ENCODE measurements around the gene S100B. TPM values are rescaled to one million over a fixed set of nuclear protein-coding genes. Genes with fewer than 3 reads are reported as not detected.

S100B gene
- polyA plus RNA-seq, 1 donor, result 9.2 TPM

DNA sequence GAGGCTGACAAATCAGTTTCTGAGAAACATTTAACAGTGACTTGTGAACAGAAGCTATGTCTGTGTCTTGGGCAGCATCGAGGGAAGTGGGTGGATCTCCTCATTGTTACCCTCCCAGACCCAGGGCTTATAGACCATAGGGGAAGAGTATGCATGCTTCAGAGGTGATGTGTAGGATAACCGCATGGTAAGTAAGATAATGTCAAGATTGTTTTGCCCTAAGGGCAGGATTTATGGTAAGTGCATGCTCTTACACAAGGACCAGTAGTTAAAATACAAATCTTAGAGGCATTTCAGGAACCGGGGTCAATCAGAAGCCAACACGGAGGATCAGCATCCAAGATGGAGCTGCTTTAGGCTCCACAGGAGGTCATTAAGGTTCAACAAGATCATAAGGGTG is 22.8 kb upstream of the S100B start:
- DNase-seq (ENCODE audit: low read depth), result no peak

DNA sequence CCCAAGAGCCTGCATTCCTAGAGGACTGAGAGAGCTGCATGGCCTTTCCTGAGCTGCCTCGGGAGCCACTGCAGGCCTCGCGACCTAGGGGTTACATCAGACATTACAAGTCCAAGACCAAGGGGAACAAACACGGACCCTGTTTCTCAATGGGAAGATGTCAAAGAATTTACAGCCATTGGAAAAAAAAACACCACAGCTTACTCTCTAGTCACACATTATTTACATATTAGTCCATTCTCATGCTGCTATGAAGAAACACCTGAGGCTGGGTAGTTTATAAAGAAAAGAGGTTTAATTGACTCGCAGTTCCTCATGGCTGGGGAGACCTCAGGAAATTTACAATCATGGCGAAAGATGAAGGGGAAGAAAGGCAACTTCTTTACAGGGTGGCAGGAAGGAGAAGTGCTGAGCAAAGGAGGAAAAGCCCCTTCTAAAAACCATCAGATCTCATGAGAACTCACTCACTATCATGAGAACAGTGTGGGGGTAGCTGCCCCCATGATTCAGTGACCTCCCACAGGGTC is 22.2 kb upstream of the S100B start:
- DNase-seq (ENCODE audit: low read depth), result no peak

DNA sequence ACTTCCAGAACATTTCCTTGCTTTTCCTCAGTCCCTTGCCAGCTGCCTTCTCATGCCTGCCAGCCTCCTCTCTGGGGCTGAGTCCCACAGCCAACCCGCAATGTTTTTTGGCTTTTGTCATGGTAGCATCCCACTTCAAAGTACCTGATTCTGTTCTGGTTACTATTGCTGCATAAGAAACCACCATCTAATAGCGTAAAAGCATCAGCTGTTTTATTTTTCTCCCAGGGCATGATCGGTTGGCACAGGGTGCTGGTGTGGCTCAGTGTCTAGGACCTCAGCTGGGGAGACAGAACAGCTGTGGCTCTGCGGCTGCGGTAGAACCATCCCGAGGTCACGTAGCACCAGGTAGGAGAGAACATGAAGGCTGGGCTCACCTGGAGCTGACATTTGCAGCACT is 21.7 kb upstream of the S100B start:
- DNase-seq (ENCODE audit: low read depth), result no peak

DNA sequence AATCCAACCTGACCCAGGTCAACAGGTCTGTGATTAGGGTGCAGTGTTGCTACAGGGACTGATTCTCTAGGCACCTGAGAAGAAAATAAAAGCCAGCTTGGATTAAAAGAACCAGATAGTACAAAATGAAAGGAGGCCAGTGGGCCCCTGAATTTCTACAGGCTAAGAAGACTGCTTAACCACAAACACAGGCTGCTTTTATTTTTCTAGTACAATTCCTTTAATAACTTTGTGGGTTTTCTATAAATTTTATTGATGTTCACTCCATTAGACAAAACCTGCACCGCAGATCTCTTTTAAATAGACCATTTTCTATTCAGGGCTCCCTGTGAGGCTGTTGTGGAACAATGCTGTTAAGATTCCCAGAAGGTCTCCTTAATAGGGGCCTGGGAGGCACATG is 20.9 kb upstream of the S100B start:
- DNase-seq (ENCODE audit: low read depth), result no peak

DNA sequence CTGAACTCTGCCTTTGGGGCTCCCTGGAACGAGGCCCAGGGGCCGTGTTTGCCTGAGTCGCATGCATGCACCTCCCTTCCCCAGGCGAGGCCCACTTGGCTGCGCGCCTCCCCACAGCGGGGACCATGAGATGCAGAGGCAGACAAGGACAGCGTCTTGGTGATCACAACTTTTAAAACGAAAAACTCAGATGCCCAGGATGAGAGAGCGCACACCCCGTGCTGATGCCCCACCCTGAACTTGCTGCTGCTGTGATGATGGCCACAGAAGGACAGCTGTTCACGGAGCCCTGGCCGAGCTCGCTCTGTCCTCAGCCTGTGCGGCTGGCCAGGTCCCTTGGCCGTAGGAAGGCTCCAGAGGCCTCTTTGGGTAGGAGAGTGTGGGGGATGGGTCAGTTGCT is 19.2 kb upstream of the S100B start:
- no peak for DNase-seq (ENCODE audit: low read depth)

DNA sequence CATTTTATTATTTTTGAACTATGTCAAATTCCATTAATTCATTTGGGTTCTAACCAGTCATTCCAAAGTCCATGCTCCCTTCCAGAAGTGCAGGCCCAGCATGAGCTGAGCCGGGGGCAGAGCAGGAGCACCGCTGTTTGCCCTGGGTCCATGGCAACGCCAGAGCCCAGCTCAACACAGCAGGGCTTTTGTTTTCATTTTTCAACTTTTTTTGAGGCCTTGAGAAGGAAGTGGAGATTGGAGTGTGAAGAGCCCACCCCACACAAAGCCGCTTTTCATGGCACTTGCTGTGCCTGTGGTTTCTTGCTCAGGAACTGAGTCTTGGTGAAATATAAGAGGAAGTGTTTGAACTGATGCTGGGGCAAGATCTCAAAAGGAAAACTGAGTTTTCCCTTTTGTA is 17.3 kb upstream of the S100B start:
- DNase-seq (ENCODE audit: low read depth), result no peak

DNA sequence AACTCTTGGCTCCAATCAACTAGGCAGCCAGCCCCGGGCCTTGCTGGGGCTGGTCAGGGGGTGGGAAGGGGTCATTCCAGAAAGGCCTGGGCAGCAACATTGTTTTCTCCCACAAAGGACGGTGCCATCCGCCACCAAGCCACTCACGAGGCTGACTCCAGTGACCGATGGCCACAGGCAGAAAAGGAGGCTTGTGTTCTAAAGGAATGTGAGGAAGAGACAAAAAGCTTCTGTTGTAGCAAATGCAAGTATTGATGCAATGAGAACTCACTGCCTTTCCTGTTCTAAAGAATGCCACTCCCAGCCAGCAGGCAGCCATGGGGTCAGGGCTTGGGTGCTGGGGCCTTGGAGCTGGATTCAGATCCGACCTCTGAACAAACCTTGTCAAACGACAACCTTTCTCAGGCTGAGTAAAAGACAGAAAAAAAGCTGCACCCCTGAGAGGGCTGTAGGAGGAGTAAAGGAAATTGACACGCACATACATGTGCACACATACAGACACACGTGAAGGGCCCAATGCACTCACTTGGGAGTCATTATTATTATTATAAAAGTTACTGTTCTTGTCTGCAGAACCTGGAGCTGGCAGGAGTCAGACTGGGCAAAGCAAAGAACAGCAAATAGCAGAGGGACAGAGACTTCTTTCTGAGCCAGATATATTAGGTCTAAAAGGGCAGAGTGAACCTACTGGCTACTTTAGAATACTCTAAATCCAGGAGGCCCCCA is 16.7 kb upstream of the S100B start:
- DNase-seq (ENCODE audit: low read depth), result no peak

DNA sequence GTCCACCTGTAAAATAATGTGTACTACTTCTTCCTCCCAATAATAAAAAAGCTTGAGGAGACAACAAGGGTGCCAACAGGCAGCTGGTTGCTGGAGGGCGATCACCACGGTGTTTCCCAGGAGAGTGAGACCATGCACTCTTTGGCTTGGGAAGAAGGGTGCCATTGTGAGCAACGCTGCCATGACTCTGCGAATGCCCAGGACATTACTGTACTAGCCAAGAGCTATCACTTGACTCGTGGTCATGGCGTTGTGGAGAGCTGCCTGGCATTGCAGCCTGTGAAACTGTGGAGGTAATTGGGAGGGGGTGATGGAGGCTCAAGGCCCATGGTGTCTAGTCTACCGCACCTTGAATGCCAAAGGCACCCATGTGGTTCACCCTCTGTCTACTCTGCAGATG is 16.0 kb upstream of the S100B start:
- no peak for DNase-seq (ENCODE audit: low read depth)

DNA sequence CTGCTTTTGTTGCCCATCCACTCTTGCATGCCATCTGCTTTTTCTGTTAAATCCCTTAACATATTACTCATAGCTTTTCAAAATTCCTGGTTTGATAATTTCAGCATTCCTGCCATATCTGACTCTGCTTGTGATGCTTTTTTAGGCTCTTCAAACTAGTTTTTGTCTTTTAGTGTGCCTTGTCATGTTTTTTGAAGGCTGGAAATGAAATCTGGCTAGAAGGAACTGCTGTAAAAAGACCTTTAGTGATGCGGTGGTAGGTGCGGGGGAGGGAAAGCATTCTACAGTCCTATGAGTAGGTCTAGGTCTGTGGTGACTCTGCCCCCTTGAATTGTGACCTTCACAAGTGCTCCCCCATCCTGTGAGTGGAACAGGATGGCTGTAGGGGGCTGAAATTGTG is 15.0 kb upstream of the S100B start:
- DNase-seq (ENCODE audit: low read depth), result no peak

DNA sequence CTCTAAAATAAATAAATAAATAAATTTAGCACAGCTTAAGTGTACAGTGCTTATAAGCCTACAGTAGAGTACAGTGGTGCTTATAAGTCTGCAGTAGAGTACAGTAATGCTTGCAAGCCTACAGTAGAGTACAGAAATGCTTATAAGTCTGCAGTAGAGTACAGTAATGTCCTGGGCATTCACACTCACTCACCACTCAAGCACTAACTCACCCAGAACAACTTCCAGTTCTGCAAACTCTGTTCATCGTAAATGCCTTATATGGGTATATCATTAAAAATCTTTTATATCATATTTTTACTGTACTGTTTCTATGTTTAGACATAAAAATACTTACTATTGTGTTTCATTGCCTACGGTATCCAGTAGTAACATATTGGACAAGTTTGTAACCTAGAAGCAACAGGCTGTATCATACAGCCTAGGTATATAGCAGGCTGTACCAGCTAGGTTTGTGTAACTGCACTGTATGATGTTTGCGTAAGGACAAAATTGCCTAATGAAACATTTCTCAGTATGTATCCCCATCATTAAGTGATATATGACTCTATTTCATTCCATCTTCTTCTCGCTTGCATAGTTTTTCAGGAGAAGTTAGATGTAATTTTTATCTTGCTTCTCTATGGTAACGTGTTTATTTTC is 14.0 kb upstream of the S100B start:
- no peak for DNase-seq (ENCODE audit: low read depth)

DNA sequence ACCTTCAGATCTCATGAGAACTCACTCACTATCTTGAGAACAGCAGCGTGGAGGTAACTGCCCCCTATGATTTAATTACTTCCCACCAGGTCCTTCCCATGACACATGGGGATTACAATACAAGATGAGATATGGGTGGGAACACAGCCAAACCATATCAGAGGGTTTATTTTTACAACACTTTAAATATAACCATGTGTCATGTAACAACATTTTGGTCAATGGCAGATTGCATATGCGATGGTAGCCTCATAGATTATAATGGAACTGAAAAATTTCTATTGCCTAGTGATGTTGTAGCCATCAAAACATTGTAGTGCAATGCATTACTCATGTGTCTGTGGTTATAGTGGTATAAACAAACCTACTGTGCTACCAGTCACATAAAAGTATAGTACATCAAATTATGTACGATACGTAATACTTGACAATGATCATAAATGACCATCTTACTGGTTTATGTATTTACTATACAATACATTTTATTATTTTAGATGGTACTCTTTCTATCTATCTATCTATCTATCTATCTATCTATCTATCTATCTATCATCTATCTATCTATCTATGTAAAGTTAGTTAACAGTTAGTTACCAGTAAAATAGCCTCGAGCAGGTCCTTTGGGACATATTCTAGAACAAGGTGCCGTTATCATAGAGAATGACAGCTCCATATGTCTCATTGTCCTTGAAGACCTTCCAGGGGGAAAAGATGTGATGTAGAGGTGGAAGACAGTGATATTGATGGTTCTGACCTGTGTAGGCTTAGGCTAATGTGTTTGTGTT is 12.6 kb upstream of the S100B start:
- no peak for DNase-seq (ENCODE audit: low read depth)

DNA sequence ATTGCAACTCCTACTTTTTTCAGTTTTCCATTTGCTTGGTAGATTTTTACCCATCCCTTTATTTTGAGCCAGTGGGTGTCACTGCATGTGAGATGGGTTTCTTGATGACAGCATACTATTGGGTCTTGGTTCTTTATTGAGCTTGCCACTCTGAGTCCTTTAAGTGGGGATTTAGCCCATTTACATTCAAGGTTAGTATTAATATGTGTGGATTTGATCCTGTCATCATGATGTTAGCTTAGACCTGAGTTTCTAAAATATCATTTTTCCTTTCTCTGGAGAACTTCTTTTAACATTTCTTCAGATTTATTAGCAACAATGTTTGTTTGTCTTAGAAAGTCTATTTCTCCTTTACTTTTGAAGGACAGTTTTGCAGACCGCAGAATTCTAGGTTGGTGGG is 11.8 kb upstream of the S100B start:
- DNase-seq (ENCODE audit: low read depth), result no peak

DNA sequence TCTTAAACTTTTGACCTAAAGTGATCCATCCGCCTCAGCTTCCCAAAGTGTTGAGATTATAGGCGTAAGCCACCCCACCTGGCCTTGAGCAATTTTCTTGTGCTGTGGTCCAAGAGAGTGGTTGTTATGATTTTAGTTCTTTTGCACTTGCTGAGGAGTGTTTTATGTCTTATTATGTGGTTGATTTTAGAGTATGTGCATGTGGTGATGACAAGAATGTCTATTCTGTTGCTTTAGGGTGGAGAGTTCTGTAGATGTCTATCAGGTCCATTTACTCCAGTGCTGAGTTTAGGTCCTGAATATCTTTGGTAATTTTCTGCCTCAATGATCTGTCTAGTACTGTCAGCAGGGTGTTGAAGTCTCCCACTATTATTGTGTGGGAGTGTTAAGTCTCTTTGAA is 11.2 kb upstream of the S100B start:
- DNase-seq (ENCODE audit: low read depth), result no peak

DNA sequence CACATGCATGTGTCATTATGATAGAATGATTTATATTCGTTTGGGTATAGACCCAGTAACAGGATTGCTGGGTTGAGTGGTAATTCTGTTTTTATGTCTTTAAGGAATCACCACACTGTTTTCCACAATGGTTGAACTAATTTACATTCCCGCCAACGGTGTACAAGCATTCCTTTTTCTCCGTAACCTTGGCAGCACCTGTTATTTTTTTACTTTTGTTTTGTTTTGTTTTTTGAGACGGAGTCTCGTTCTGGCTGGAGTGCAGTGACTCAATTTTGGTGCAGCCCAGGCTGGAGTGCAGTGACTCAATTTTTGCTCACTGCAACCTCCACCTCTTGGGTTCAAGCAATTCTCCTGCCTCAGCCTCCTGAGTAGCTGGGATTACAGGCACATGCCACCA is 8.5 kb upstream of the S100B start:
- no peak for DNase-seq (ENCODE audit: low read depth)

DNA sequence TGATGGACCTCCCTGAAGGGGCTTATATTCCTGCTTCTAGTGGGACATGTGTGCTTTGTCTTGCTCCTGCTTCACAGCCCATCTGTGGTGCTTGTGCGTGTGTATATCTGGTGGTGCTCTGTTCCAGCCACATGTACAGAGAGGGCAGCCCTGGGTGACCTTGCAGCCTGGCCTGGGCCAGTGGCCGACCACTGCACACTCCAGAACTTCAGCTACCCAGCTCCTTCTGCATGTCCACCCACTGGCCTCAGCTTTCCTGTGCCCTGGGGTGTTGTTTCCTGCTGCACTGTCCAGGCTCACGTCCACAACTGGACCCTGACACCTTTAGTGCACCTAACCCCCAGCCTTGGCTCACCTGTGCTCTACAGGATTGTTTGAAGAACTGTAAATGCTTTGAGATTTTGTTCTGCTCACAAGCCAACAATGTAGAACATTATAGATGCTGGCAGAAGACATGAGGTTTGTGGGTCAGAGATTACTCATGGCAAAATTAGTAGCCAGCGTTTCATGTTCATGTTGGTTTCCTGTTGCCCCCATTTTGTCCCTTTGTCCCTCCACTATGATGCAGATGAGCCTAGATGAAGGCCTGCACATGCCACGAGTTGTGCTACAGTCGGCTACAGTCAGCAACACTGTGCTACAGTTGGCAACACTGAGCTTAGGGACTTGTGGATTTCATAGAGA is 5.3 kb upstream of the S100B start:
- DNase-seq (ENCODE audit: low read depth), result no peak

DNA sequence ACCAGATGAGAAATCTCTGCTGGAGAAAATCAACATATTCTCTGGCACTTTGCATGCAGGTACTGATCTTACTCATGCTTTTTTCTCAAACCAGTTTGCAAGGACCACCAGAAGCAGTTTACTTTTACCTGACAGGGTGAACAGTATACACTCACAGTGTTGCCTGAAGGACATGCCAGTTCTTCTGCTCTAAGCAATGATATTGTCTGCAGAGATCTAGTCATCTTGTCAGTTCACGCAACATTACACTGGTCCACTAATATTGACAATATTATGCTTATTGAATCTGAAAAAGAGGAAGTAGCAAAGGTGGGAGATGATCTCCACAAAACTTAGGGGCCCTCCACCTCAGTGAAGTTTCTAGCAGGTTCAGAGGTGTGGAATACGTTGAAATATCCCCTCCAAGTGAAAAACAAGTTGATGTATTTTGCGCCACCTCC is 3.8 kb upstream of the S100B start:
- no peak for DNase-seq (ENCODE audit: low read depth)

DNA sequence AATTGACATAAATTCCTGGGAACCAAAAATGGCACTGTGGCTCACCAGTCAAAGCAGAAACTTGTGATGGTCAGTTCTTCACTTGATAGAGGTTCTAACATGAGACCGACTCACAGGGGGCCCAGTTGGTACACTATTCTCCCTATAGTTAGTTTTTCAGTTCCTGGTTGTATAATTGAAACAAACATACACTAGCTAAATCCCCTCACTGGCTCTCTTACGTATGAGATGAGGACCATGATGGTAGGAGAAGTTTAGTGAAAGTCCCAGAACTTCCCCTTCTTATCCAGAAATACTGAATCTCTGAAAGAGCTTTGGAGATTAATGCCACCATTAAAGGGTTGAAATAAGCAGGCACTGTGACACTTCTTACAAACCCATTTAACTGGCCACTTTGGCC is 2.8 kb upstream of the S100B start:
- no peak for DNase-seq (ENCODE audit: low read depth)

DNA sequence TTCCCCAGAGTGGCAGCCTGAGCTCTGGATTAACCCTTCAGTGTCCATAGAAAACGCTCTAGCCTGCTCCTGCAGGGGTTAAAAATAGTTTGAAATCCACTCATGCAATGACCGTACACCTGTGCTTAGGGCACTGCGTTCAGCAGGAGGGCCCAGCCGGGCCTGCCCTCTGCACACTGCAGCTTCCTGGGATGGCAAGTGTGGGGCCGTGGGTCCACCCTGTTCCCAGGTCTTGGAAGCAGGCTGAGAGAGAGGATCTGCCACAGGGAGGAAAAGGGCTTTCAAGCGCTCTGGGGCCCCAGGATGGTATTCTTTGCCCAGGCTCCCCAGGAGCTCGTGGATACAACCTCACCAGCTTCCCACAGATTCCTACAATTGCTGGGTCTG is 1.5 kb upstream of the S100B start:
- no peak for DNase-seq (ENCODE audit: low read depth)

DNA sequence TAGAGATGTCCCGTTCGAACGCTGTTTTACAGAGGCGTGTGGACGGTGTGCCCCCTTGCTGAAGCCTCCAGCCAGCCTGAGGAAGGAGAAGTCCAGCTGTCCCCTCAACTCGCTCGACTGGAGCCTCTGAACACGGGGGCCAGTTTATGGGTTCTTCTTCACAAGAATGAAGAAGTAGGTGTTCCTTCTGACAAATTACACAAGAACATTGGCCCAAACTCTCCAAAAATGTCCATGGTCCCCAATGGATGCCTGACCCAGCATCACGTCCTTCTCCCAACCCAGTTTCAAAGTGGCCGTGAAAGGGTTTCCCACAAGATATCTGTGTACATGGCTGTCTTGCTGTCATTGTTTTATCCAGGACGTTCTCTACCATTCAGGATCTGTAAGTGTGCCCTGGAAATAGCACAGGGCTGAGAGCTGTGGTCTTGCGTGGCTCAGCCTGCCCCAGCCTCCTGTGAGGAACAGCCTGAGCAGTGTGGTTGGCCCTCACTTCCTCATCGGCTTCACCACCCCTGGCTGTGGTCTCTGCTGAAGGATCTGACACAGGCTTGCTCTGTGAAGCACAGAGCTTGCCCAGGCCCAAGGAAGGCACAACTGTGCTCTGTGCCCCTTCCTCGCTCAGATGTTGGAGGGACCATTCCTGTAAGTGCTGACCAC is 1.0 kb upstream of the S100B start:
- no peak for DNase-seq (ENCODE audit: low read depth)

DNA sequence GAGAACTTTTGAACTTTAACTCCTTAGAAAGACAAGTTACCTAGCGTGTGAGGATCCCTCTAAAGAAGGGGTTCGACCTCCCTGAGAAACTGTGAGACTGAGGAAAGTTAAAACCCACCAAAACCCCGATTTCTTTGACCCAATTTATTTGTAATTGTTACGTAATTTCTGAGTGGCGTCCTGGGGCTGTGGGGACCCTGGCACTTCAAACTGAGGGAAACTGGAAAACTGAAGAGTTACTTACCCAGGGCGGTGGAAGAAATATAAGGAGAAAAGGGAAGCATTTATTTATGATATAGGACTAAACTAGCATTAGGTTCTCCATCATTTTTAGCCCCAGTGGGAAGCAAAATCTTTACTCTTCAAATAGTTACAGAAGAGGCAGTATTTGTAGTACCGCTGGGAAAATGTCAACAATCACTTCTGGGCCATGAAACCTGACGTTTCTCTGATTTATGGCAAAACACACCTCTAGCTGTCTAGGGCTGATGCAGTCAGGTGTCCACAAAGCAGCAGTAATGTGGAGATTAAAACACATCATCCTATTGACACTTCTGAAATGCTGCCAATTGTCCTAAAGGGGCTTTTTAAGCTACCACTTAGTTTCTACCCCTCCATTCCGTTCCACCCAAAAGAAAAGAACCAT is 430 bp downstream of the S100B start:
- DNase-seq (ENCODE audit: low read depth), result no peak

DNA sequence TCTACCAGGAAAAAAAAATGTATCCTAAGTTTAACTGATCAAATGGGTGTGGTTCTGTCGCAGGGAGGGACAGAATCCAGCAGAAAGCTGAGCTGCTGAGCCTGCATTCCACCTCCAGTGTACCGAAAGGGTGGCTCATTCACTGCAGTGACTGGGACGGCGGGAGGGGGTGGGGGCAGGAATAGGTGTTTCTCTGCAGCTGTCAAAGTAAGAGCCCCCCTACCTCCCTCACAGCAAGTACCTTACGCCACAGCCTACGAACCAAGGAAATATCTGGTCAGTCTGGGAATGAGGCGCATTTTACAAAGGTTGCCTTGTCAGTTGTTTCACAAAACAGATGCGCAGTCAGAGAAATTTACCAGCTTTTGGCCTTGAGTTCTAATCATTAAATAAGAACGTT is 1.7 kb downstream of the S100B start:
- DNase-seq (ENCODE audit: low read depth), result no peak

Data from forelimb muscle (tissue), 1 donor.